Stimulated activated CD4-positive, alpha-beta T cell treated with anti-CD3 and anti-CD28 coated beads, Interleukin-1b, Interleukin-23, amount 100 ng/mL, for 24 hours (primary cell): ENCODE measurements around the gene RESF1.

Experiments
- DNase-seq, 4 experiments: peaks; one replicate each; pipeline ENCODE4 v3.0.0-alpha.2; 2020; ENCODE audit warnings: low read depth in 4 of 4, low spot score in 1 of 4

RESF1 gene

GRCh38 chr12:31959701-31960391, 631 bp downstream of the RESF1 start:
- peak in 3 of 4 experiments; percentile 34 to 42 (median 37) for DNase-seq

- DNase-seq = no peak
Measured at GRCh38 chr12:31961137-31961536, 1.9 kb downstream of the RESF1 start.

GRCh38 chr12:31962076-31962475, 2.9 kb downstream of the RESF1 start:
- no peak for DNase-seq

GRCh38 chr12:31964280-31964679, 5.1 kb downstream of the RESF1 start:
- DNase-seq = no peak

GRCh38 chr12:31965090-31965489, 5.9 kb downstream of the RESF1 start:
- DNase-seq = no peak

- DNase-seq = no peak
Measured at GRCh38 chr12:31966558-31967205, 7.5 kb downstream of the RESF1 start.

GRCh38 chr12:31967539-31967938, 8.3 kb downstream of the RESF1 start:
- no peak for DNase-seq

GRCh38 chr12:31970199-31970598, 11.0 kb downstream of the RESF1 start:
- no peak for DNase-seq

- DNase-seq = no peak
Measured at GRCh38 chr12:31973818-31974217, 14.6 kb downstream of the RESF1 start.

- no peak for DNase-seq
Measured at GRCh38 chr12:31974673-31975072, 15.5 kb downstream of the RESF1 start.

GRCh38 chr12:31984806-31985591, 25.8 kb downstream of the RESF1 start:
- no peak for DNase-seq

- DNase-seq = no peak
Measured at GRCh38 chr12:31985832-31986231, 26.6 kb downstream of the RESF1 start.

GRCh38 chr12:31989571-31990362, 30.6 kb downstream of the RESF1 start:
- DNase-seq = no peak

- no peak for DNase-seq
Measured at GRCh38 chr12:31991146-31991545, 31.9 kb downstream of the RESF1 start.

- DNase-seq = no peak
Measured at GRCh38 chr12:31991815-31992214, 32.6 kb downstream of the RESF1 start.

GRCh38 chr12:31999692-32000091, 40.5 kb downstream of the RESF1 start:
- DNase-seq = no peak

GRCh38 chr12:32000373-32001005, 41.3 kb downstream of the RESF1 start:
- DNase-seq = no peak

GRCh38 chr12:32002848-32003493, 43.8 kb downstream of the RESF1 start:
- DNase-seq = no peak

GRCh38 chr12:32003654-32004053, 44.4 kb downstream of the RESF1 start:
- no peak for DNase-seq

- no peak for DNase-seq
Measured at GRCh38 chr12:32005496-32006125, 46.4 kb downstream of the RESF1 start.
